Activated T-cell treated with anti-CD3 and anti-CD28 coated beads, Interleukin-2, amount 50 U/mL, for 24 hours (primary cell): Measurements from ENCODE around the gene MAP4K4.

Experiments used
- DNase-seq: peaks from one replicate; pipeline ENCODE4 v3.0.0-alpha.2; 2020
- H3K27ac Mint-ChIP-seq: 2 replicates; pipeline ENCODE4 v1.8.0; 2020; ENCODE audit warnings: mild to moderate bottlenecking, mixed read lengths
- H3K27me3 Mint-ChIP-seq: 2 replicates; pipeline ENCODE4 v1.8.0; 2020; ENCODE audit warnings: mixed read lengths
- H3K36me3 Mint-ChIP-seq: 2 replicates; pipeline ENCODE4 v1.8.0; 2020; ENCODE audit warnings: low read depth, mixed read lengths
- H3K4me1 Mint-ChIP-seq: 2 replicates; pipeline ENCODE4 v1.8.0; 2020; ENCODE audit warnings: low read depth, mixed read lengths
- H3K4me3 Mint-ChIP-seq: 2 replicates; pipeline ENCODE4 v1.8.0; 2020; ENCODE audit warnings: mild to moderate bottlenecking, moderate library complexity, mixed read lengths
- H3K9me3 Mint-ChIP-seq: 2 replicates; pipeline ENCODE4 v1.8.0; 2020; ENCODE audit warnings: mixed read lengths

The MAP4K4 gene

DNA sequence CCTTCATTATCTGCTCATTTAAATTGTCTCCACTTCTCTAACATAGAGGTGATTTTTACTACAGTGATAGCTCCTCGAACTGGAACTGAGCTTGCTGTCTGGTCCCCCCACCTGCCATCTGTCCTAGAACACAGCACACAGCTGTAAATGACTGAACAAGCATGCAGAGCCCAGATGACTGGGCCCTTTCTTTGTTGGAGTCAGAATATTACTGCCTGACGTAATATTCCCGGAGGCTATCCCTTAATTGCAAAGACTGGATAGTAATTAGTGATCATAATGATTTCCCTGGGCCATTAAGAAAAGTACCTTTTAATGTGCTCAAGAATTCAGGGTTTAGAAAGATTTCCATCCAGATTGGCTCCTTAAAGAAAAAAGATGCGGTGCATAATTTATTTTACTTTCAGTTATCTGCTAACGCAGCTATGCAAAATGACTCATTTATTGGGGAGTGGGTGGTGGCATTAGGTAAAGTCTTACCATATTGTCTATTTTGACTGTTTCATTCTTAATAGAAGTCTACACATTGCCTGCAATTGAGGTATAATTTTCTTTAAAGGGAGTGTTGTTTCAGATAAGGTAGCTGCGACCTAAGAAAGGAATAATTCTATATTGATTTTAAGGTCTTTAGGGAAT is 84.4 kb downstream of the MAP4K4 start:
- Mint-ChIP-seq H3K4me1 (peaks cover 90% of the 10 kb centered on the region), H3K4me3 (peak overlapping the region; percentile 52), H3K36me3 (peaks cover 6% of the 10 kb centered on the region), H3K9me3 (no peaks in the 10 kb centered on the region), H3K27ac (peak overlapping the region; percentile 75), H3K27me3 (no peaks in the 10 kb centered on the region)
- DNase-seq, result no peak

DNA sequence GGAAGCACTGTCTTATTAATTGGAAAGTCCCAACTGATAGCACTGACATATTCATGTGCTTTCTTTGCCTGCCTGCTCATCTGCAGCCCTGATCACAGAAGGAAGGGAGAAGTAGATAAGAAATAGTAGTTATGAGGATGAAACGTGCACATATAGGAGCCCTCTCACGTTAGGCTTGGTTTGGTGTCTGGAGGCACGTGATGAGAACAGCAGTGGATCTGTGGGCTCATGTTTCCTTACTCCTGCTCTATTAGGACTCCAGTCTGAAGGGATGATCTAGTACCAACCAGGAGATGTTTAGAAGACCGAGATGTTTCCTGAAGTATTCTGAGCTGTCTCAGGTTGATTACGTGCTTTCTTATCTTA is 84.9 kb downstream of the MAP4K4 start:
- peak overlapping the region; percentile 75 for H3K27ac Mint-ChIP-seq
- H3K4me1 Mint-ChIP-seq, result peaks cover 90% of the 10 kb centered on the region
- no peaks in the 10 kb centered on the region for H3K9me3 Mint-ChIP-seq
- DNase-seq, result no peak
- H3K4me3 Mint-ChIP-seq, result peak overlapping the region; percentile 52
- H3K36me3 Mint-ChIP-seq, result peaks cover 6% of the 10 kb centered on the region
- H3K27me3 Mint-ChIP-seq, result no peaks in the 10 kb centered on the region

DNA sequence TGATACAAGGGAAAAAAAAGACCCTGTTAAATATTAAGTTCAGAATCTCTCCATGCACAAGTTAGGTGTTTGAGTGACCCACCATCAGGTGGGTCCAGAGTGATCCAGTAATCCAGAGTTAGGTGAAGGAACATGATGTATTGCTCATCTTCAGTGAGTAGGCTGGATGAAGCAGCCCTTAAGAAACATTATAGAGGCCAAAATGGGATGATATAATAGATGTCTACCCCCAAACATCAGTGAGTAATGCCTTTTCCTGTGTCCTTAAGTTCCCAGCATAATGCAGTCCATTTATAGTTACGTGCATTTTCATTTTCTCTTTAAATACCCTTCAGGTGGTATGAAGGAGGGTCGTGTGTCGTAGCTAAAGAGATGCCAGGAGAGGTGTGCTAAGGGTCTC is 89.6 kb downstream of the MAP4K4 start:
- peaks cover 79% of the 10 kb centered on the region for H3K4me1 Mint-ChIP-seq
- no peaks in the 10 kb centered on the region for H3K27me3 Mint-ChIP-seq
- no peak overlapping the region for H3K4me3 Mint-ChIP-seq
- peaks cover 24% of the 10 kb centered on the region for H3K36me3 Mint-ChIP-seq
- no peak overlapping the region for H3K27ac Mint-ChIP-seq
- DNase-seq, result no peak
- H3K9me3 Mint-ChIP-seq, result no peaks in the 10 kb centered on the region

DNA sequence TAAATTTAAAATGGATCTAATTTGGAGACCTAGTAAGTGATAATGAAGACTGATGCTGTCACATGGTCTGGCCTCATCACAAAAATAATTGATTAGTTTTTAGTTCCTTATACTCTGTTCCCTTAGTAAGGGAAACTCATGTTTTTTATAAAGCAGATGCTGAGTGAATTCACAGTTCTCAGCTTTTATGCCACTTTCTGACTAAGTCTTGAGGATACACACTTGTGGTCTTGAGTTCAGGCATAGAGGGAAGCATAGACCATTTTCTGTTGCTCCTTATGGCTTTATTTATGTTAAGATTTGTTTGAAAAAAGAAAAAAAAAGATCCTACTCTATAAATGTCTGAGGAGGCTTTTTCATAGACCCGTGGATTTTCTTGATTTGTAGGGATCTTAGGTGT is 91.1 kb downstream of the MAP4K4 start:
- Mint-ChIP-seq H3K4me1 (peaks cover 75% of the 10 kb centered on the region), H3K27ac (peak overlapping the region; percentile 69), H3K4me3 (peak overlapping the region; percentile 19), H3K27me3 (no peaks in the 10 kb centered on the region), H3K9me3 (no peaks in the 10 kb centered on the region), H3K36me3 (peaks cover 30% of the 10 kb centered on the region)
- DNase-seq, result no peak

DNA sequence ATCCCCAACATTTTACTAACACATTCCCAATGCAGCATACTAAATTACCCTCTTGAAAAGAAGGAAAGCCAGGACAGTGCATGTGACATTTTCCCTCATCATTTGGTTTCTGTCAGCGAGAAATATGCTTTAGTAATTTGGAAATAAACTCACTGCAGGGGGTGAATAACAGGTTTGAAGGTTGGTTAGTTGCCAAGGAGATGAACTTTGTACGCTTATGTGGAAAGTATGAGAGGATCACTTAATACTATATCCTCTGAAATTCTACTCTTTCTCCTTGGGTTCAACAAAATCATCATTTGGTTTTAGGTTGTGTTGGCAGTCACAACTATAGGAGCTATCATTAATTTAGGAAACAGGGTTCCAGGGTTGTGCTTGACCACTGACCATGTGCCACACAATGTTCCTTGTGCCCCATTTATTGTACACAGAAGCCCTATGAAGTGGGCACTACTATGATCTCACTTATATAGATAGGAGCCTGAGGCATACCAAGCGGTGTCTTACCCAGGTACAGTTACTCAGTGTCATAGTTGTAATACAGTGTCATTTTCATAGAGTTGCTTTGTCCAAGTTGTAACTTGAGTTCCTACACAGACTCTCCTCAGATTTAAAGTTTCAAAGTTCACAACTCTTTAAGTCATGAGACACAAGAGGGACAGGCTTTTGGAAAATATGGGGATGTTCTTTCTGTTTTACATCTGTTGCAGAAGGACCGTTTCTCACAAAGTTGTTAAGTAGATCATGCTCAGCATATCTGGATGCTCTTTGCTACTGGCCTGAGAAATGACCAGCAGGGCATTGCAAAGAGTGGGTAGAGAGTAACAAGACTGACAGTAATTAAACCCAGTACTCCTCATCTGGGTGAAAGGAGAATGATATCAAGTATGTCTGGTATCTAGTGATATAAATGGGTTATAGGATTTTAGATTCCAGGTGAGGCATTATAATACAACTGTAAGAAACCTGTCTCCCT is 91.8 kb downstream of the MAP4K4 start:
- peaks cover 27% of the 10 kb centered on the region for H3K36me3 Mint-ChIP-seq
- H3K27me3 Mint-ChIP-seq, result no peaks in the 10 kb centered on the region
- H3K9me3 Mint-ChIP-seq, result no peaks in the 10 kb centered on the region
- no peak for DNase-seq
- peak overlapping the region; percentile 71 for H3K27ac Mint-ChIP-seq
- H3K4me3 Mint-ChIP-seq, result peak overlapping the region; percentile 19
- H3K4me1 Mint-ChIP-seq, result peaks cover 73% of the 10 kb centered on the region

- Mint-ChIP-seq H3K4me1 (peaks cover 70% of the 10 kb centered on the region), H3K27ac (no peak overlapping the region), H3K36me3 (peaks cover 27% of the 10 kb centered on the region), H3K27me3 (no peaks in the 10 kb centered on the region), H3K9me3 (no peaks in the 10 kb centered on the region), H3K4me3 (no peak overlapping the region)
- DNase-seq, result no peak
These were observed 92.9 kb downstream of the MAP4K4 start for GRCh38 chr2:101790416-101790815.

DNA sequence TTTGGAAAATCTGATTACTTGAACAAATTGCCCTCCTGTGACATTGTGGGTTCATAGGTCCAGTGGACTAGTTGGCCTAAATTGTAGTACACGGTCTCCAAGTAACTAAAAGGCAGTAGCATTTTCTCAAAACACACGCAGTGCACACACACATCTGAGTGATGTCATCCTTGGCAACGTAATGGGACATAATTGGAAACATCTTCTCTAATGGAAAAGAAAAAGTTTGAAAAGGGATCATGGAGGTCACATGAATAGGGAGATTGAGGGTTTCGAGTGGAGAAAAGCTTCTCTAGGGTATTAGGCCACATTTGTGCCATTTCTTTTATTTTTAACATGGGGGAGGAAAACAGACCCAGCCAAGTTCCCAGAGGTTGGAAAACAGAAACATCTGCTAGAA is 93.3 kb downstream of the MAP4K4 start:
- Mint-ChIP-seq H3K36me3 (peaks cover 27% of the 10 kb centered on the region), H3K9me3 (no peaks in the 10 kb centered on the region), H3K4me3 (no peak overlapping the region), H3K27me3 (no peaks in the 10 kb centered on the region), H3K27ac (no peak overlapping the region), H3K4me1 (peaks cover 72% of the 10 kb centered on the region)
- DNase-seq, result no peak

DNA sequence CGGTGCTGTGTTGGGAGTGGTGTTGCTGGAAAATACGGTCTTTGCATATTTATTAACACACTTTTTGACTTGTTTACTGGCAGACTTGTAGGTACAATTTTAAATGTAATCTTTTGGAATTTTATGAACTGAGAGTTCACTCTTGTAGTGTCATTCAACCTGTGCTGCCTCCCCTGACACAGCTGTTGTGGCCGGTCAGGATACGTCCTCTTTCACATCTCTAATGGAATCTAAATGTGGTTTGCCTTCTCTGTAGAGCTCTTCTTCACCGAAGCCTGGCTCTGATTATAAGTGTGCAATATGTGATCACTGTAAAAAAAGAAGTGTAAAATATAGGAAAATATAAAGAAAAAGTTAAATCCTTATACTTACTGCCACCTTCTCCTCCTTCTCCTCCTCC is 94.7 kb downstream of the MAP4K4 start:
- Mint-ChIP-seq H3K4me1 (peaks cover 74% of the 10 kb centered on the region), H3K9me3 (no peaks in the 10 kb centered on the region), H3K36me3 (peaks cover 27% of the 10 kb centered on the region), H3K4me3 (no peak overlapping the region), H3K27ac (no peak overlapping the region), H3K27me3 (no peaks in the 10 kb centered on the region)
- no peak for DNase-seq

DNA sequence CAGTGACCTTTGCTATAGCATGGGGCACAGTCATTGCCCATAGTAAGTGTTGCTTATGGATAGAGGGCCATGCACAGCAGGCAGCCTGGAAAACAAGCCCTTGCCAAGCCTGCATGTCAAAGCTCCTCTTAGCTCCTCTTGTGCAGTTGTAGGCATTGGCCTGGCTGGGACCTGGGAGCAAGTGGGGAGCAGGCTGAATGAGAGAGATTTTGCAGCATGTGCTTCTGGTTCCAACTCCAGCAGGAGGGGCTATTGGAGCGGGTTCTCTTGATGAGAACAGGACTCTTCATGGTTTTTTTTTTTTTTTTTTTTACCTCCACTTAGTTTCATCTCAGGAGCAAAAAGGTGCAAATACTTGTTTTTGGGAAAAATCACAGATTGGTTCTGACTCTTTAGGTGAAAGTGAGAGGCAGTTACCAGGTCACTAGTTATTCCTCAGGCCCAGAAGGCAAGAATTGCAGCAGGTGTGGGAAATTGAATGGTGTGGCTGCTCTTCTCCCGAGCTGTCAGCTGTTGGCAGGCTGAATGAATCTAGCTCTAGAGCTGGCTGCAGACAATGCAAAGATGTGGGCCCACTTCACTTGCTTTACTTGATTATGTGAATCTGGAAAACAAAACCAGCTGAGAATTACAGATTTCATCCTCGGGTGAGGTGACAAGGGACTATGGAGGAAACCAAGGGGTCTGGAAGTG is 95.9 kb downstream of the MAP4K4 start:
- Mint-ChIP-seq H3K36me3 (peaks cover 27% of the 10 kb centered on the region), H3K4me3 (no peak overlapping the region), H3K27ac (no peak overlapping the region), H3K27me3 (no peaks in the 10 kb centered on the region), H3K9me3 (no peaks in the 10 kb centered on the region), H3K4me1 (peaks cover 70% of the 10 kb centered on the region)
- DNase-seq, result no peak

DNA sequence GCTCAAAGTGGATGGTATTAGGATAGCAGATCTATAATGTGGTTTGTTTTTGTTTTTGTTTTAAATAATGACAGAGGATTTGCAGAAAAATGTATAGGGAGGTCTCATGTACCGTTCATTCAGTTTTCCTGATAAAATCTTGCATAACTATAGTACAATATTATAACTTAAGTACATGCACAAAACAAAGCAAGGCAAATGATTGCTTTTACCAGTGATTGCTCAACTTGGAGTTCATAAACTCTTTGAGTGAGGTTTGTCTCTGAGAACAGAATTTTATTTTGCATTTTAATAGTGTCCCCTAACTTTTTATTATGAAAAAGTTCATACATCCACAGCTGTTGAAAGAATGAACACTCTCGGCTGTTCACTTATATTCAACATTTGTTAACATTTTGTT is 96.6 kb downstream of the MAP4K4 start:
- Mint-ChIP-seq H3K27me3 (no peaks in the 10 kb centered on the region), H3K4me1 (peaks cover 68% of the 10 kb centered on the region), H3K4me3 (no peak overlapping the region), H3K36me3 (peaks cover 27% of the 10 kb centered on the region), H3K9me3 (no peaks in the 10 kb centered on the region), H3K27ac (no peak overlapping the region)
- no peak for DNase-seq

DNA sequence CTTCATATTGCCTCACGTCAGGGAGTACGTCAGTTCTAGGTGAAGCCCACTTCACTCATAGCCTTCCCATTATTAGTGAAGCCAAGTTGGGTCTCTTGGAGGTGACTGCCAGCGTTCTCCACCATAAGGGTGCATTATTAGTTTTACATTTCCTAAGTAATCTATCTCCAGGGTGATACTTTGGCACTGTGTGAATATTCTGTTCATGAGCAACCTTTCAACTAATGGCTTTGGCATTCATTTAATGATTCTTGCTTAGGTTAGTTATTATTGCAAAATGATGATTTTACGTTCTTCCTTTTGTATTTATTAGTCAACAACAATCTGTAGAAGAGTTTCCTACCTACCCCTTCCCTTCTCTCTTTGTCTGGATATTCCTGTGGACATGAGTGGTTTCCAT is 97.5 kb downstream of the MAP4K4 start:
- H3K36me3 Mint-ChIP-seq, result peaks cover 25% of the 10 kb centered on the region
- H3K4me3 Mint-ChIP-seq, result no peak overlapping the region
- H3K27me3 Mint-ChIP-seq, result no peaks in the 10 kb centered on the region
- DNase-seq, result no peak
- H3K27ac Mint-ChIP-seq, result no peak overlapping the region
- no peaks in the 10 kb centered on the region for H3K9me3 Mint-ChIP-seq
- peaks cover 67% of the 10 kb centered on the region for H3K4me1 Mint-ChIP-seq

DNA sequence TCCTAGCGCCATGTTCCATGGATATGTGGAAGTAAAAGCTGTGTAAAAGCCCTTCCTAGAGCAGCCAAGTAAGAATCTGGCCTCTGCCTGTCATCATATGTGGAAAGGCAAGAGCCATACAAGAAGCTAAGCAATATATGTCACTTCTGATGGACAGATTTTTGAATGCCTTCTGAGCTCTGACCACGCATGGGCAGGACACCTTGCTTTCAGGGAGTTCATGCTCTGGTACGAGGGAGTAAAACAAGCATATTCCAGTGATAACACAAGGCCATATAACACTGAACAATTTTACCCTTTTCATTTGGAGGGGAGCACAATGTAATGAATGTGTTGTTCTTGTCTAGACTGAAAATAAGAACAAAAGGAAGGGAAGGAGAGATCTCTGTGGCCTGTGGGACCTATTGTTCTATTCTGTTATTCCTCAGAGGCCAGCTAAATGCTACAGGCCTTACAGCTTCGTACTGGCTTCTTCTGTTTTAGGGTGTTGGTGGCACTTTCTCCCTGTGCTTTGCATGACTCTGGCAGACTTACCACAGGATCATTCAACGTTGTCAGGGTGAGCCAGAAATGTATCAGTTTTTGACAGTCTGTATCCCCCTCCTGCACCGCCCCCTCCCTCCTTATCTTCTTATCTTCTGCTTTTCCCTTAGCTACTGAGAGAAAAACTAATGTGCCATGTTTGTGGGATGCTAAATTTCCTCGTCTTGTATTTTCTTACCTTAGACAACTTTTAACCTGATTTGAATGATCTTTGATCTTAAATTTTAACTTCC is 99.5 kb downstream of the MAP4K4 start:
- Mint-ChIP-seq H3K9me3 (no peaks in the 10 kb centered on the region), H3K27me3 (no peaks in the 10 kb centered on the region), H3K4me1 (peaks cover 66% of the 10 kb centered on the region), H3K27ac (no peak overlapping the region), H3K4me3 (no peak overlapping the region), H3K36me3 (peaks cover 7% of the 10 kb centered on the region)
- no peak for DNase-seq

DNA sequence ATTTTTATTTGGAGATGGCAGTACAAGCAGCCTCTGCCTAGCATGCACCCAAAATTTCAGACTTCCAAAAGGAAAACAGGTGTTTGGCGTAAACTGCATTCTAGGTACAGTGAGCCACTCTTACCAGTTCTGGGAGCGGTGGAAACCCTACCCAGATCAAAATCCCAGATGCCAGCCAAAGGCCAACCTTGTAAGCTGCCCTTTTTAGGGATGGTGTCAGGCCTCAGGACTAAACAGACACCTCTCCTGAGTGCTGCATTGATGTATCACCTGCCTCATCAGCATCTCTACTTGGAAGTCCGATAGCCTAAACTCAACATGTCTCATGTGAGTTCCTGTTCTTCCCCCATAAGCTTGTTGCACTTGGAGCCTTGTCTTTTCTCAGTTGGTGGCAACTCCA is 104.0 kb downstream of the MAP4K4 start:
- no peaks in the 10 kb centered on the region for H3K9me3 Mint-ChIP-seq
- no peaks in the 10 kb centered on the region for H3K27me3 Mint-ChIP-seq
- peaks cover 3% of the 10 kb centered on the region for H3K36me3 Mint-ChIP-seq
- no peak overlapping the region for H3K4me3 Mint-ChIP-seq
- peaks cover 71% of the 10 kb centered on the region for H3K4me1 Mint-ChIP-seq
- no peak for DNase-seq
- H3K27ac Mint-ChIP-seq, result no peak overlapping the region

DNA sequence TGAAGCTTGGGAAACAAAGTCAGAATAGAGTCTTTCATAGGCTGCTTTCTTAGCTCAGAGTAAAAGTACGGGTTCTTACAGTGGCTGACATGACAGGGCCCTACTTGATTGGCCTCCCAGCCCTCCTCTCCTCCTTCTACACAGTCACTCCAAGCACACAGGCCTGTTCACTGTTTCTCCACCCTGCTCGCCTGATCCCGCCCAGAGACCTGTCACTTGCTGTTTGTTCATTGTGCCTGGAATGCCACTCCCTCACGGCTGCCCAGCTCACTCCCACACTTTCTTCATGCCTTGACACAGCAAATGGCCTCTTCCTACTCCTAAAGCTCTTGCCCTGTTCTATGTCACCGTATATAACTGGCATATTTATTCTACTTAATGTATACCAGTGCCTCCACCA is 104.8 kb downstream of the MAP4K4 start:
- no peaks in the 10 kb centered on the region for H3K27me3 Mint-ChIP-seq
- H3K9me3 Mint-ChIP-seq, result no peaks in the 10 kb centered on the region
- no peak overlapping the region for H3K27ac Mint-ChIP-seq
- H3K36me3 Mint-ChIP-seq, result peaks cover 6% of the 10 kb centered on the region
- peaks cover 70% of the 10 kb centered on the region for H3K4me1 Mint-ChIP-seq
- DNase-seq, result no peak
- H3K4me3 Mint-ChIP-seq, result no peak overlapping the region
